ENCODE measurements around the gene PRKCE.
"Not testable (repeated sequence)": the region's sequence is repeated elsewhere in the genome, so short reads cannot be mapped to it uniquely, and the experiment has no call there.

The PRKCE gene

DNA sequence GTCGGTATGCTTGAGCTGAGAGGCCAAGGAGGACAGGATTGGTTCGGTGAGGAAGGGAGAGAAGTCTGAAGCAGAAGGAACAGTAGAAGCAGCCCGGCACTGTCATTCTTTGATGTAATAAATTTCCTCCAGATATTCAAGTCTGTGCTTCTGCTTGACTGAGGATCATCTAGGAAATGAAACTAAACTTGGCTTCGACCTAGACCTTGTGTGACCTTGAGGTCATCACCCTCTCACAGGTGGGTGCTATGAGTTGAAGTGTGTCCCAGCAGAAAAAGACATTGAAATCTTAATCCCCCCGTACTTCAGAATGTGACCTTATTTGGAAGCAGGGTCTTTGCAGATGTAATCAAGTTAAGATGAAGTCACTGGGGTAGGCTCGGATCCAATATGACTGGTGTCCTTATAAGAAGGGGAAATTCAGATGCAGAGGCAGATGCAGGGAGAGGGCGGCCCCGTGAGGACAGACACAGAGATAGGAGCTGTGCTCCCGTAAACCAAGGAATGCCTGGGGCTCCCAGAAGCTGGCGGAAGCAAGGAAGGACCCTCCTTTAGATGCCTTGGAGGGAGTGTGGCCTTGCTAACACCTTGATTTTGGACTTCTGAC lies 49.0 kb downstream of the PRKCE start:
- DNase-seq, result no peak

DNA sequence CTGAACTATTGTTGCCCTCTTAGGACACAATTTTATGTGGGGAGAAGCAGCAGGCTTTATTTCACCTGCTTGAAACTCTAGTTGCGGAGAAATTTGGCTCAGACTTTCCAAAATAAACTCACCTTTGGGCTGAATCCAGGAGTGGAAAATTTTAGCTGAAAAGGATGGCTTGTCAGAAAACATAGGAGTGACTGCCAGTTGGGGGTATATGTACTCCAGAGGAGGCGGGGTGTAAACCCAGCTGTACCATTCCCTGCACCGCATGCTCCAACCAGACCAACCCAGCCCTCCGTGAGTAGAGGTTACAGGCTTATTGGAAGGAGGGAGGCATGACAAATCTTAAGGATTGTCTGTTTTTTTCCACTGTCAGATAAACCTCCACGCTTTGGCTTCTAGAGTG lies 53.8 kb downstream of the PRKCE start:
- DNase-seq, result no peak

DNA sequence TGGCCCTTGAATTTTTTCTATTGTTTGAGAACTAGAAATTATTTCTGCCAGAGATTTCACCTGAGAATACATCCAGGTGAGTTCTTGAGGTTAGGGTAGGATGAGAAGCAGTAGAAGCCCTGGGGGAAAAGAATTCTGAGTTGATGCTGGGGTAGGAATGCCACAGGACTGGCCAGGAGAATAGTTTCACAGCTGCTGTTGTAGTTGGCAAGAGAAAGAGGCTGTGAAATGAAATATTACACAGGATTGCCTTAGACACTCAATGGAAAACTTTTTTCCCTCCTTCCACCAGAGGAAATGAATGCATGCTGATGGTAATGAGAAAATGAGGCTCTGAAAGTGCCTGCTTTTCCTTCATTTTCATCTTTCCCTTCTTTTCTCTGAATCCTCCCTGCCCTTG lies 54.6 kb downstream of the PRKCE start:
- no peak for DNase-seq

- no peak for DNase-seq
These were observed 55.5 kb downstream of the PRKCE start for GRCh38 chr2:45707006-45707405.

- DNase-seq, result no peak
These were observed 56.2 kb downstream of the PRKCE start for GRCh38 chr2:45707661-45708060.

- DNase-seq, result no peak
These were observed 57.0 kb downstream of the PRKCE start for GRCh38 chr2:45708501-45708900.

DNA sequence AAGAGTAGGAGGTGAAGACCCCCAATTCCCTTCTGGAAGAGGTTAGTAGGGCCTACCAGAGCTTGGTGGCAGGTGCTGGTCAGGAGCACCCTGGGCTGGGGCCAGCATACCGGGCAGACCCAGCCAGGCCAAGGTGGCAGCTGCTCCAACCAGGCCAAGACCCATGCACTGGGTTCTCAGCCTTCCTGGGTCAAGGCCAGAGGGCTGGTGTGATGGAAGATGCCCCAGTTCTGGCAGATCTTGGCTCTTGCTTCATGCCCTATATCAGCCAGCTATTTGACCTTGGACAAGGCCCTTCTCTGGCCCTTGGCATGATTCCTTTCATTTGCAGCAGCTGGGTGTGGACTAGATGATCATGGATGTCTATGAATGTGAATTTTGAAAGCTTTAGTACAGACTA lies 57.7 kb downstream of the PRKCE start:
- no peak for DNase-seq

DNA sequence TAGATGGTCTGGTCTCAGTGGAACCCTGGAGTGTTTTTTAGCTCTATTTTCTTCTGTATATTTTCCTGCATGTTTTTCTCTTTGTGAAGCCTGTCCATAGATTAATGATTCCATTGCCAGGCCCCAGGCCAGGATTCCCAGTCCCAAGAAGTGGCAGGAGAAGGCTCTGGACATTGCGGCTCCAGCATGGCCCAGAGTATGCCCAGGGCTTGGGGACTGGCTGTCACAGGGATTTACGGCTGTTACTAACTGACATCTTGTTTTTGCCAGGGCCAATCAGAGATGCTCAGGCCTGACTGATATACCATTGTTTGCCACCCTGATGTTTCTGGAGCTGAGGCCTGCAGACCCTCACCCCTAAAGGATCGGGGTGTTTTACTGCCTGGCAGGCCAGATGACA lies 59.0 kb downstream of the PRKCE start:
- DNase-seq, result no peak

DNA sequence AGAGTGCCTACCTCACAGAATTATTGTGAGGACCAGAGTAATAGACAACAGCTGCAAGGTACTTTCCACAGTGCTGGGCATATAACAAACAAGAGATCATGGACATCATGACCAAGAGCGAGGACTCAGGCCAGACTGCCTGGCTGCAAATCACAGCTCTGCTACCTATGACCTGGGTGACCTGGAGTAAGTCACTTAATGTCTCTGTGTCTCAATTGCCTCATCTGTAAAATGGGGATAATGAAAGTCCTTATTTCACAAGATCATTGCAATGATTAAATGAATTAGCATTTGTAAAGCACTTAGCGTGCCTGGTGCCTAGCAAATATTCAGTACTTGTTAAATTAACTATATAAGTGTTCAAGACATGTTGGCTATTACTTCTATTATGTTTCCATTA lies 59.7 kb downstream of the PRKCE start:
- no peak for DNase-seq

GRCh38 chr2:45712570-45712969 lies 61.1 kb downstream of the PRKCE start:
- no peak for DNase-seq

DNA sequence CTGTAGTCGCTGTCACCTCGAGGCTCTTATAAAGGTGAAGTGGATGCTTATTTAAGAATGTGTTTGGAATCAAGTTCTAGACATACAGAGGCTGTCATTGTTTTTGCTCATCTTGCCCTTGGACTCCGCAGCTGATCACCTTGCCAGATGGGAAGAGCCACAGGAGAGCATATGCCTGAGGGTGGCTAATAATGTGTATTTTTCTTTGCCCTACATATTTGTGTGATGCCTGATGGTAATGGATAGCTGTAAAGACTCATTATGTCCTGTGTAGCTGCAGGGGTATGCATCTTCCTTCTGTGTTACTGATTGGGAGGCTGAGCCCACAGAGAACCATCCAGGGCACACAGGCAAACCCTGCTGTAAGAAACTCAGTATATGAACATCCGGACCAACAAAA lies 61.7 kb downstream of the PRKCE start:
- no peak for DNase-seq

DNA sequence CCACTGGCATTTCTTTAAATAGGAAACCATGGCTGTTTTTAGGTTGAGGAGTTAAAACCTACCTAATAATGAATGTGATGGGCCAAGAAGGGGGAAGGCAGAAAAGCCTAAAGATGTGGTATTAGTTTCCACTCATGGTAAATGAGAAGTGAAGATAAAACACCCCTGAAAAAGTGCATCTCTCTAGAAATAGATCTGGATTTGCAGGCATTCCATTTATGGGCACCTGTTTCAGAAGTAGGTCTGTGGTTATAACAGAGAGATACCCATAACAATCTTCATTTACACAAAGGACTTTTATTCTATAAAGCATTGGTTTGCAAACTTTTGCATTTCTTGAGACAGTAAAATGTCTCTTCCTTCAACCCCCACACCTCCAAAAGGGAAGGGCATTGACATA lies 62.1 kb downstream of the PRKCE start:
- no peak for DNase-seq

DNA sequence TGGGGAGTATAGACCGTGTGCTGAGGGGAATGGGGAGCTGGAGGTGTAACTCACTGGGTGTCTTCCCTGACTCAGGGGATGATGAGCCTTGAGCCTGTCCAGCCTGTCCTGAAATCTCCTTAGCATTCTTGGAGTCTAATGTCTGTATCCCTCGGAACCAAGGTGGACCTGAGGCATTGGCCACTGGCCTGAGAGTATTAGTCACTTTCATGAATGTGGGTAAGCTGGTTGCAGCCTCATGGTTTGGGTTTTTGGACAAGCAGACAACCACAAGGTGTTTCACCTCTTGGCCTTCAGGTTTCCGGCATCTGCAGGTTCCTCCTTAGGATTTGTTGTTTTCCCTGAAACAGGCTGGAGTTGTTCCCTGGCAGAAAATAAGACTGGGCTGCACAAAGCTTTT lies 63.2 kb downstream of the PRKCE start:
- DNase-seq, result no peak

DNA sequence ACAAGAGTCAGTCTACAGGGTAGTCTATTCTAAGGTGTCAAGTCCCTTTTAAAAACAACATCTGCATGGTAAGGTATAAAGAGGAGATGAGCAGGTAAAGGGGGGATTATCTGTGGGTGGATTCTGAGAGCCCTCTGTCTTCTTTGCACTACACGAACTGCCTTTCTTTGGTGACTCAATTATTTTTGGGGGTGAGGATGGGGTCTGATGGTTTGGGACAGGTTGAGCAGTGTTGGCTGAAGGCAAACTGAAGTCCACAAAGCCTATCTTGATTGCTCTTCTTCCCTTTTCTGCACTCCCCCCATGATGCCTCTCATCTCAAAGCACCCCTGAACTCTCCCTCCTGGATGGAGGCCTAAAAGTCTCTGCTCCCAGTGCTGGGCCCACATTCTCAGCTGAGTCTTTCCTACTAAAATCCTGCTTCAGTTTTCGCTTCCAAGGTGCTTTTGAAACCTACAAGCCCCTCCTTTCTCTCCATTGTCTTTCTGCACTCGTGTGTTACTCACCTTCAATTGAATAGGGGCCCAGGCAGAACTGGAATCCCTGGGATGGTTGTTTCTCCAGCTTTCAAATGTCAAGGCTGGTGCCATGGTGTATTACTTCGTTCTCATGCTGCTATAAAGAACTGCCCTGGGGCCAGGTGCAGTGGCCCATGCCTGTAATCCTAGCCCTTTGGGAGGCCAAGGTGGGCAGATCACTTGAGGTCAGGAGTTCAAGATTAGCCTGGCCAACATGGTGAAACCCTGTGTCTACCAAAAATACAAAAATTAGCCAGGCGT lies 64.3 kb downstream of the PRKCE start:
- no peak for DNase-seq

- DNase-seq, result not testable (repeated sequence)
These were observed 65.0 kb downstream of the PRKCE start for GRCh38 chr2:45716432-45716831.

GRCh38 chr2:45716915-45717314 lies 65.4 kb downstream of the PRKCE start:
- no peak for DNase-seq

DNA sequence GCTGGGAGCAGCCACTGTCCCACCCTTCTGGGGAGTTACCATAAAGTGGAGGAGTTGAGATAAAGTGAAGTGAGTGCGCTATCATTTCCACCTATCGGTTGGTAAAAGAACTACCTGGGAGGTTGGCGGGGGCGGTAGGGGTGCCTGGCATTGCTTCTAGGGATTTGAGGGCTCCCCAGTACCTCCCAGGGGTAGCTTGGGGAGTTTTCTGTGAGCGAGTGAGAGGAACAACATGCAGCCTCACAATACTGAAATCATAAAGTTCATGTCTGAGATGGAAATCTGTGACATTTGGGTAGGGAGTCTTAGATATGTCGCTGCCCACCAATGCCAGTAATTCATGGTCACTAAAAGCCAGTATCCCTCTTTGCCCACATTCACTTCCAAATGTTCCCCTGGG lies 68.7 kb downstream of the PRKCE start:
- DNase-seq, result no peak

DNA sequence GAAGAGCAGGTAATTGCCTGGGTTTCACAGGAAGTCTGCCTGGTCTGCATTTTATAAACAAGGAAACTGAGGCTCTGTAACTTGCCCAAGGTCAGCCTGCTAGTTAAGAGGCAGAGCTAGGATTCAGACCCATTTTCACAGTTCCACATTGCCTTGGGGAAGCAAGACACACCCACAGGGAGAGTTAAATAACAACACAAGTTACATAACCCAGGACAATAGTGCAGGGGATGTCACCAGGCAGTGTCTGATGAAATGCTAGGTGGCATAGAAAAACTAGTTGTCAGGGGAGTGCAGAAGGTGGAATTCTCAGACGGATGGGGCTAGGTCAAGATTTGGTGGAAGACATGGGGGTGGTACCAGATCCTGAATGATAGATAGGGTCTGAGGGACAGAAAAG lies 69.7 kb downstream of the PRKCE start:
- no peak for DNase-seq

GRCh38 chr2:45722477-45722876 lies 71.0 kb downstream of the PRKCE start:
- DNase-seq, result no peak

DNA sequence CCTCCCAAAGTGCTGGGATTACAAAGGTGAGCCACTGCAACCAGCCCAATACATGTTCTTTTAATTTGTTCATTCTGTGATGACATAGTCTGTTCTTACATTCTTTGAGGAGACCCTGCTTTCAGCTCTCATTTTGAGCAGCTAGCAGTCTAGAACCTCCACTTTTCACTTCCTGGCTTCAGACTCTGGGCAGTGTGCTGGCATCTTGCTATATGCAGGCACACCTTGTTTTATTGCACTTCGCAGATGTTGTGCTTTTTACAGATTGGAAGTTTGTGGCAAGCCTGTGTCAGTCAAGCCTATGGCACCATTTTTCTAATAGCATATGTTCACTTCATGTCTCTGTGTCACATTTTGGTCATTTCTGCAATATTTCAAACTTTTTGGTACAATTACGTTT lies 72.4 kb downstream of the PRKCE start:
- DNase-seq, result no peak

GRCh38 chr2:45724335-45724734 lies 72.9 kb downstream of the PRKCE start:
- DNase-seq, result no peak

GRCh38 chr2:45725731-45726130 lies 74.3 kb downstream of the PRKCE start:
- DNase-seq, result no peak

GRCh38 chr2:45726188-45726587 lies 74.7 kb downstream of the PRKCE start:
- DNase-seq, result no peak

- DNase-seq, result no peak
These were observed 77.0 kb downstream of the PRKCE start for GRCh38 chr2:45728458-45728942.
